KG1 (cell line): ENCODE data around the gene XAB2.
A peak's percentile ranks its signal among the peaks of the same experiment; 100 is the strongest.

ENCODE experiments used
- DNase-seq: peaks from one replicate; lab custom pipeline; 2025; lab: John Stamatoyannopoulos, UW

Gene XAB2

DNA sequence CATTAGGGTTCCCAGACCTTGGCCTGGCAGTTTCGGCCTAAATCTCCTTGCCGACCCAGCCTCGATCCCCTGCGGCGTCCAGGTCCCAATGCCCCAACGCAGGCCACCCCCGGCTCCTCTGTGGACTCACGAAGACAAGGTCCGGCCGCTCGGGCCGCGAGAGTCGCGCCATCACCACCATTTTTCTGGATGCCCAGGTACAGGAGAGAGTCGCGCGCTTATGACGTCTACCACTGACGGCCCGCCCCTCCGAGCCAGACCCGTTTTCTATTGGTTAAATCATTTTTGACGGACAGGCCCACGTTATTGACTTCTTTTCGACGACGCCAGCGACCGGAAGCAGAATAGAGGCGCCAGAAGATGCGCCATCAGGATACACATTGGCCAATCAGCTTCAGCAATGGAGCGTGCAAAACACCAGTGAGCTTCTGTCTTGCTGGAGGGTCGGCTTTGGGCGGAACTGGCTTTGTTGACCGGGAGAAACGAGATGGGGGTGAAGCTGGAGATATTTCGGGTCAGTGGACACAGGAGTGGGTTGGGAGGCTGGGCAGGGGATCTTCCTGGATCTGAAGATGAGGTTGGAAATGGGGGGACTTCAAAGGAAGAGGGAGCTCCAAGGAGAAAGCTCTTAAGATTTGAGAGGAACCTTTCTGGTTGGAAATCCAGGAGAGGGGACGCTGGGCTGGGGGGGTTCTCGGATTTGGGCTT, at the start of gene XAB2, which contains the start of gene PET100:
TSS of gene XAB2 (minus strand) at position 199 of the 708 bp plus-strand sequence. CDS start at position 181, 18 bp downstream.
TSS of gene PET100 (plus strand) at position 447 of the 708 bp plus-strand sequence. CDS start at position 488, 41 bp downstream.
- peak; percentile 97 for DNase-seq

DNA sequence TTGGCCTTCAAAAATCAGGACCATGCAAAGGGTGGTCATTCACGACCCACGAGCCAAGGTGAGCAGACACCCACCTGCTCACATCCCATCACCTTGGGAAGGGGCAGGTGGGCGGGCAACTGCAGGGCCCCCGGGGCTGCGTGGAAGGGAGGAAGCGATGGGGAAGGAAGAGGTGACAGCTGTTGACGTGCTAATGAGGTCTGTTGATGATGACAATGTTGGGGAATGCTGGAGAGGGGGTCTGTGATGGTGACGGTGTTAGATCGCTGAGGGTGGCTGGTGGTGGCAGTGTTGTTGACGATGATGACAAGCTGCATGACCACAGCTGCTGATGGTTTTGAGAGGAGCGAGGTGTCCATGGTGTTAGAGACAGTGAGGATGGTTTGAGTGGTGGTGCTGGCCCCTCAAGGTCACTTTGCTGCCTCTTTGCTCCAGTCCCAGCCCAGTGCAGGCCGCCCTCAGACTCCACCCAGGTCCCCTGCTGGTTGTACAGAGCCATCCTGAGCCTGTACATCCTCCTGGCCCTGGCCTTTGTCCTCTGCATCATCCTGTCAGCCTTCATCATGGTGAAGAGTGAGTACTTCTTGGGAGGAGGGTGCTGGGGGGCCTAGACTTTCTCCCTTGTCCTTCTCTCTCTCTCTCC, 48.4 kb upstream of the XAB2 start:
- no peak for DNase-seq

DNA sequence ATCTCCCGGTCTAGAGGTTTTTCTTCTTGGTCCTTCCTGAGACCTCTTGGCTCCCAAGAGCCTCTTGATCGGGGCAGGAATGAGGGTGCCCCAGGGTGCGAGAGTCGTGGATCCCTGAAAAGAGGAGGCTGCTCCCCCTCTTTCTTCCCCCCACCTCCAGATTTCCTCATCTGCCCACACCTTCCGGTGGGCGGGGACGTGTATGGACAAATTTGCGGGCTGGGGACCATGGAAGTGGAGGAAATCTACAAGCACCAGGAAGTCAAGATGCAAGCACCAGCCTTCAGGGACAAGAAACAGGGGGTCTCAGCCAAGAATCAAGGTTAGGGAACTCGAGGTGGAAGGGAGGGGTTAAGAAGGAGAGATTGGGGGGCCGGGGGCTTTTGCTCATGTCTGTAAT, 47.5 kb upstream of the XAB2 start, which contains the start of gene MCEMP1:
TSS of gene MCEMP1 (plus strand) at position 237 of the 400 bp plus-strand sequence. CDS start at position 268, 31 bp downstream.
- no peak for DNase-seq

DNA sequence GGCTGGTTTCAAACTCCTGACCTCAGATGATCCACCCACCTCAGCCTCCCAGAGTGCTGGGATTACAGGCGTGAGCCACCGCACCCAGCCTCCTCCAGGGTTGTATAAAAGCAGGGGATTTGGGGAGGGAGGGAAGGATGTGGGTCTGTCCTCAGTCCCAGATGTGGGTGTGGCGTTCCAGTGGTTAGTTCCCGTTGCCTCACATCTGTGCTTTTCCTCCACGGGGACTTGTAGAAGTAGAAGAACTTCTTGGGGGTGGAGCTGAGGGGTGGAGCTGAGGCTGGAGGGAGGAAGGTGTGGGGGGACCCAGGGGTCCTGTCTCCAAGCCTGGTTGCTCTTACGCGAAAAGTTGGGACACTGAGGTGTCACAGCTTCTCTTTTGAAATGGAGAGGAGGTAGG, 47.0 kb upstream of the XAB2 start:
- no peak for DNase-seq

DNA sequence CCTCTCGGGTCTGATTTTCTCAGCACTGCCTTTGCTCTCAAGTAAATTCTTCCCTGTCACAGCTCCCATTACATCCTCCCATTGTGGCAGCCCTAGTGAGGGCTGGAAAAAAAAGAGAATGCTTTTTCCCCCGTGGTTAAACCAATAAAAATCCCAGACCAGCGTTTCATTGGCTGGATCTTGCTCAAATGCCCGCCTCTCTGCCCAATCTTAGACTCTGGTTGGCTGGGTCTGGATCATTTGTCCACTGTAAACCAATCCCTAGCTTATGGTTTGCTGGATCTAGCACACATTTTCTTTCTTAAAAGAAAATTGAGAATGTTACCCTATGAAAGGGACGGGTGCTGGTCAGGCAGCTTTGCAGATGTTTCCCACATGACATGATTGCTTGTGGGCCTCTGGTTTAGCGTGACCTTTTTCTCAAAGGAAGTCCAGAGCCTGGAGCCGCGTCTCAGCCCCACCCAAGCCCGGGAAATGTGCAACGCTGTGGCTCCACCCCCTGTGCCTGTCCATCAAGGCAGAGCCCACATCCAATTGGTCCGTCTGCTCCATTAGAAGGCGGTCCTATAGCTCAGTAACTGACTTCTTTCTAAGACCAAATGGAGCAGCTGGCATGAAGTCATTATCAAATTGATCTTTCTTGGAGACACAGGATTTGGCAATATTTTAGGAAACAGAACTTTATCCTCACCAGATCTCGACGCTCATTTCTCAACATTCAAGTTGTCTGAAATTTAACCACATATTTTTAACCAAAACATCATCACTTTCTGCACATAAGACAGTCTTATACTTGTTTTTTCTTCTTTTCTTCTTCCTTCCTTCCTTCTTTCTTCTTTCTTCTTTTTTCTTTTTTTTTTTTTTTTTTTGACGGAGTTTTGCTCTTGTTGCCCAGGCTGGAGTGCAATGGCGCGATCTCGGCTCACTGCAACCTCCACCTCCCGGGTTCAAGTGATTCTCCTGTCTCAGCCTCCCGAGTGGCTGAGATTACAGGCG, 45.0 kb upstream of the XAB2 start:
- peak; percentile 24 for DNase-seq

DNA sequence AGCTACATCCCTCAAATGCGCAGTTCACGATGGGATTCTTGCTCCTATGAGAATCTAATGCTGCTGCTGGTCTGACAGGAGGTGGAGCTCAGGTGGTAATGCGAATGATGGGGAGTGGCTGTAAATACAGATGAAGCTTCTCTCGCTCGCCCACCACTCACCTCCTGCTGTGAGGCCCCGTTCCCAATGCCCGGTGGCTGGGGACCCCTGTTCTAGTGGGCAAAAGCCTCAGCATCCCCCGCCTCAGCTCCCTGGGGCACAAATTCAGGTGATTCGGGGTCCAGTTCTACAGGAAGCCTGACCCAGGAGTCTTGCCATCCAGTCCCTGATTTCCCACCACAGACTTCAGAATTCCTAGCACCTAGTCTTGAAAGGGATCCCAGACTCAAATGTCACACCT, 43.2 kb upstream of the XAB2 start:
- no peak for DNase-seq

DNA sequence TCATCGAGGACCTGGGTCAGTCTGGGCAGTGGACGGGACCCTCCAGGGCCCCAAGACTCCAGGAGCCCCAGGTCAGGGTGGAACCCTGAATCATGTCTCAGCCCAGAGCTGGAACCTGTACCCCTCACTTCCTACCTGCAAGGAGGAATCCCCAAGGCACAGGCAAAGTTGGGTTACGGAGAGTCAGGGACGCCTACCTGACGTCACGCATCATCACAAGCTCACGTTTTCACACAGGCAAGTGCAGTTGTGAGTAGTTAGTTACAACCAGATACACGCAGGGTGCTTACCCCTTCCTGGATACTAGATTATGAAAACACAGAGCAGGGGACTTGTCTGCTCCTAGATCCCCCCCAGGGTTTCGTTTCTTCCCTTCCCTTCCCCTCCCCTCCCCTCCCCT, 41.4 kb upstream of the XAB2 start:
- DNase-seq, result no peak

DNA sequence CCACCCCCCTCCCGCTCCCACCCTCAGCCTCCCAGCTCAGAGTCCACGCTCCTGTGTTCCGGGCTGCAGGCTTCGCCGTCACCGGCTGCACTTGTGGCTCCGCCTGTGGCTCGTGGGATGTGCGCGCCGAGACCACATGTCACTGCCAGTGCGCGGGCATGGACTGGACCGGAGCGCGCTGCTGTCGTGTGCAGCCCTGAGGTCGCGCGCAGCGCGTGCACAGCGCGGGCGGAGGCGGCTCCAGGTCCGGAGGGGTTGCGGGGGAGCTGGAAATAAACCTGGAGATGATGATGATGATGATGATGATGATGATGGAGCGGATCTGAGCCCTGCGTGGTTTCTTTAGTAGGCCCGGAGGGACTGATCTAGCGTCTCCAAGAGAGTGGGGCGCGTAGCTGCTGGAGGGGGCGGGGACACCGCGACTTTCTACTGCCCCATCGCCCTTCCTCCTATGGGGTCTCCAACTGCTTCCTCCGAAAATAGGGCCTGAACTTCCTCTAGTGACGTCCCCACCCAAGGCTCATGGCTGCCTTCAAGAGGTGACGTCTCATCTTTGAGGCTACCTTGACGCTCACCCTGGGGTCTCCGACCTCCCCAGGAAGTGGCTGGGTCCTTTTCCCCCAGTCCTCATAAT, 40.9 kb upstream of the XAB2 start:
- DNase-seq, result no peak

DNA sequence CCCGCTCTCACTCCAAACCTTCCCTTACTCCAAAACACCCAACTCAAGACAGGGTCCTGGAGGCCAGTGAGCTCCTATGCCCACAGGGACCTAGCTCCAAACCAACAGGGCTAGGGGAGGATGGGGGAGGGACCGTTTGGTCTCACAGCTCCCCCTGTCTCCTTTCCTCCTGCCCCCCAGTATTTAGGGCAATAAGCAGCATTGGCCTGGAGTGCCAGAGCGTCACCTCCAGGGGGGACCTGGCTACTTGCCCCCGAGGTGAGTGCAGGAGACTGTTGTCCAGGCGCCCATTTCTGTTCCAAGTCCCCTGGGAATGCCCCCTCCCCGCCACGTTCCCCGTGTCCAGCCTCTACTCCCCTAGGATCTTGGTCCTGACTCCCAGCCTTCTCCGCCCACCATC, 40.3 kb upstream of the XAB2 start:
- no peak for DNase-seq

DNA sequence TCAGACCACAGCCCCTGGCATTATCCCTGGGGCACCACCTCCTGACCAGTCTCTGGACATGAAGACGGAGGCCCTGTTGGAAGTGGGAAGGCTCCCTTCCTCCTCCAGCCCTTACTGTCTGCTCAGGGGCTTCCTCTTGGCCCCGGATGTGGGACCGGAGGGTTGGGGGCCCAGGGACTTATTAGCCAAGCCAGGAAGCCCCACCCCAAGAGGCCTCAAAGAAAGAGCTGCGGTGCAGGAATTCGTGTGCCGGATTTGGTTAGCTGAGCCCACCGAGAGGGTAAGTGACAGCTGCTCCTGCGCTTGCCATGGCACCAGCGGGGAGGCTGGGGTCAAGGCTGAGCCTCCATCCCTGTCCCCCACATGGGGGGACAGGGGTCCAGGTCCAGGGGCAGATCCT, 39.5 kb upstream of the XAB2 start, which contains the start of gene RETN:
TSS of gene RETN (plus strand) at position 208 of the 400 bp plus-strand sequence. CDS start 278 bp downstream, outside the sequence.
- no peak for DNase-seq

DNA sequence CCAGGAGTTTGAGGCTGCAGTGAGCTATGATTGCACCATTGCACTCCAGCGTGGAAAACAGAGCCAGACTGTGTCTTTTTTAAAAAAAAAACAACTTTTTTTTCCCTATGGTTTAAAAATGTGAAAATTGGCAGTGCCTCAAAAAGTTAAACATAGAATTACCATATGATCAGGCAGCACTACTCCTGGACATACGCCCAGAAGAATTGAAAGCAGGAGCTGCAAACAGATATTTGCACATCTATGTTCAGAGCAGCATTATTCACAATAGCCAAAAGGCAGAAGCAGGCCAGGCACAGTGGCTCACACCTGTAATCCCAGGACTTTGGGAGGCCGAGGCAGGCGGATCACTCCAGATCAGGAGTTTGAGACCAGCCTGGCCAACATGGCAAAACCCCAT, 35.7 kb upstream of the XAB2 start:
- DNase-seq, result no peak

DNA sequence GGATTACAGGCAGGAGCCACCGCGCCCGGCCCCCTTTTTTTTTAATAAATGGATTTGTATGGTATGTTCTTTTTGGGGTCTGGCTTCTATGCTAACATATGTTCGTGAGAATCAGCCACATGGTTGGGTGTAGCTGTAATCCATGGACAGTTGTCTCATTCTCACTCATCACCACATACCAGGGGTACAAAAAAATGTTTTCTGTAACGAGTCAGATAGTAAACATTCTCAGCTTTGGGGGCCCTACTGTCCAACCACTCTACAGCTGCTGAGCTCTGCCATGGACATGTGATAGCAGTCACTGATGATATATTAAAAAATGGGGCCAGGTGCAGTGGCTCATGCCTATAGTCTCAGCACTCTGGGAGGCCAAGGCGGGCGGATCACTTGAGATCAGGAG, 34.4 kb upstream of the XAB2 start:
- no peak for DNase-seq

DNA sequence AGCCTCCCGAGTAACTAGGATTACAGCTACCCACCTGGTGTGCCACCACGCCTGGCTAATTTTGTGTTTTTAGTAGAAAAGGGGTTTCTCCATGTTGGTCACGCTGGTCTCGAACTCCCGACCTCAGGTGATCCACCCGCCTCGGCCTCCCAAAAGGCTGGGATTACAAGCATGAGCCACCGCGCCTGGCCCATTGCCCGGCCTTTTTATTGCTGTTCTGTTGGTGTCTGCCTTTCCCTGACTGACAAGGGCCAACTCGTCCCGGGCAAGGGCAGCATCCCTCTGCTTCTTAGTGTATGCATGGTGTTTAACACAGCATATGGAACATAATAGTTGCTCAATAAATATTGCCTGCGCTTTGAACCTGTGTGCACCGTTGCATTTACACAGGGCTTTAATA, 33.3 kb upstream of the XAB2 start:
- no peak for DNase-seq

DNA sequence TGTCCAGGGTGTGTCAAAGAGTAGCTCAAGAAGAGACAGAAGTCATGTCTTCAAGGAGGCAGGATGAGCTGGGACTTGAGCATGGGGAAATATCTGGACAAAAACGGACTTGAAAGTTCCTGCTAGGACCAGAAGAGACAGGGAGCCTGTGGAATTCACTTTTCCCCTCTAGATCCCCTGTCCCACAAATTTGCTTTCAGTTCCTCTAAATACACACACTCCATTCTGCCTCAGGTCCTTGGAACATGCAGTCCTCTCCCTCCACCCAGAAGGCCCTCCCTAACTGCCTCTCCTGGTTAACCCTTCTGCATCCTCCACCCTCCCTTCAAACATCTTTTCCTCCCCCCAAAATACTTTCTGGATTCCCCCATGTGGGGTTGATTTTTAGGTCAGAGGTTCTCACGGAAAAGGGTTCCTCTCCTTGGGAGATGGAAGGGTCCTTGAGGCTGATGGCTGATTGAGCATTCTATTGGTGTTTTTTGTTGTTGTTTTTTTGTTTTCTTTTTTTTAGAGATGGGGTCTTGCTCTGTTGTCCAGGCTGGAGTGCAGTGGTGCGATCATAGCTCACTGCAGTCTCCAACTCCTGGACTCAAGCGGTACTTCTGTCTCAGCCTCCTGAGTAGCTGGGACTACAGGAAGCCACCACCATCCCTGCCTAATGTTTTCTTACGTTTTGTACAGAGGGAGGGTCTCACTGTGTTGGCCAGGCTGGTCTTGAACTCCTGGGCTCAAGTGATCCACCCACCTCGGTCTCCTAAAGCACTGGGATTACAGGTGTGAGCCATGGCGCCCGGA, 32.6 kb upstream of the XAB2 start:
- no peak for DNase-seq

DNA sequence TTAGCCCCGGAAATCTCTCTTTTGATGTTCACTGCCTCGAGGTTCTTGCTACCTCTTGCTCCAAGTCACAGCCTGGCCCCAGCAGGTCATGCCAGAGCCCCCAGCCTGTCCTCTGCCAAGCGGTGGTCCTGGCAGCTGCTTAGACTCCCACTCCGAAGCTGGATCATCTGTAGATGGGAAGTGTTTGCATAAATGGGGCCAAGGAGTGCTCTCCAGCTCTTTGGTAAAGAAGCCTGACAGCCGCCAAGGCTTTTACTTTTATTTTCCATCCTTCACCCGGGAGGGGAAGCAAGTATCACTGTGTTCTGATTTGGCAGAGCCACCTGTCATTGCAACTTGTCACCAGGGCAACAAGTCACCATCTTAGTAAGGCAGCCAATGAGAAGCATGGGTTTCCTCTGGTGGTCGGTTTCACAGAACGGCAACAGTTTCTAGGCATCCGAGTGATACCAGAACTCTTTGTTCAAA, 28.9 kb upstream of the XAB2 start:
- DNase-seq, result no peak

DNA sequence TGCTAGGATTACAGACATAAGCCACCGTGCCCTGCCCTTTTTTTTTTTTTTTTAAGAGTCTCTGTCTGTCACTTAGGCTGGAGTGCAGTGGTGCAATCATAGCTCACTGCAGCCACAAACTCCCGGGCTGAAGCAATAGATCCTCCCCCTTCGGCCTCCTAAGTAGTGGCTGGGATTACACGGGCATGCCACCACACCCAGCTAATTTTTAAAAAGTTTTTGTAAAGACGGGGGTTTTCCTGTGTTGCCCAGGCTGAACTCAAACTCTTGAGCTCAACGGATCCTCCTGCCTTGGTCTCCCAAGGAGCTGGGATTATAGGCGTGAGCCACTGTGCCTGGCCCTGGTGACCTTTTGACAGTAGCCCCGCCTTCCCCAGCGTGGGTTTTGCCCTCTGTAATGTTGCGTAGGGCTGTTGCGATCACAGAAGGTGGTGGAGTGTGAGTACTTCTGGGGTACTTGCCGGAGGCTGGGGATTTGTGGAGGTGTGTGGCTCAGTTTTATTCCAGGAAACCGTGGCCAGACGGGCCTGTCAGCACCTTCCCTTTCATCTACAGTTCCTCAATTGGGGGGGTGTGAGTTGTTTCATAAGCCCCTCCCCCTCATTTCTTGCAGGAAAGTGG, 27.9 kb upstream of the XAB2 start:
- peak; percentile 26 for DNase-seq

DNA sequence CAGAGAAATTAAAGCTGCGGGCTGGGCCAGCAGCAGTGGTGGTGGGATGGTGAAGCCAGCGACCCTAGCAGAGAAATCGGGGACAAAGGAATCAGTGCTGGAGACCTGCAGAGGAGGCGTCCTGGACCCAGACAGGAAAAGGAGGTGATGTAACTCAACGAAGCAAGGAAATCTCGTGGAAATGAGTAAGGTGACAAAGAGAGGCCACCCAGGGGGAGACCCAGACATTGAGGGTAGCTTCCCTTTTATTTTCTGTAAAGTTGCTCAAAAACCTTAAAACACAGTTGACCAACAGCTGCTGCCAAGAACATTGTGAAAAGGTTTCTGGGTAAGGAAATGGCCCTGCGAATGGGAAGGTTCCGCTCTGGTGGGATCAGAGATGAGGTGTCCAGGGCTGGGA, 26.2 kb upstream of the XAB2 start:
- peak; percentile 16 for DNase-seq

DNA sequence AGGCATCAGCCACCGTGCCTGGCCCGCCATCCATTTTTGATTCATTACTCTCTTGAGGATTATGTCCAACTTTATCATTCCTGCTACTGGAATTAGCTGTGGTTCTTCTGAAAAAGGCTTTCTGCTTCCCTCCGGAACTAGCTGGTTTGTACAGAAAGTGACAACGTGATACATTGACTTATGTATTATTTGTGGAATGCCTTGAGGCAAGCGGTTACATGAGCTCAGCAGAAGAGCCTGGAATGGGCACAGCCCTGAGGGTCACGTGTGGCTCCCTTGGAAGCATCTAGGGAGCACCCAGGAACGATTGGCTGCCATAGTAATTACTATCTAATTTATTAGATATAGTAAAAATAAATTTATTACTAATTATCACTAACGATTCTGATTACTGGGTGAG, 25.1 kb upstream of the XAB2 start:
- DNase-seq, result no peak

DNA sequence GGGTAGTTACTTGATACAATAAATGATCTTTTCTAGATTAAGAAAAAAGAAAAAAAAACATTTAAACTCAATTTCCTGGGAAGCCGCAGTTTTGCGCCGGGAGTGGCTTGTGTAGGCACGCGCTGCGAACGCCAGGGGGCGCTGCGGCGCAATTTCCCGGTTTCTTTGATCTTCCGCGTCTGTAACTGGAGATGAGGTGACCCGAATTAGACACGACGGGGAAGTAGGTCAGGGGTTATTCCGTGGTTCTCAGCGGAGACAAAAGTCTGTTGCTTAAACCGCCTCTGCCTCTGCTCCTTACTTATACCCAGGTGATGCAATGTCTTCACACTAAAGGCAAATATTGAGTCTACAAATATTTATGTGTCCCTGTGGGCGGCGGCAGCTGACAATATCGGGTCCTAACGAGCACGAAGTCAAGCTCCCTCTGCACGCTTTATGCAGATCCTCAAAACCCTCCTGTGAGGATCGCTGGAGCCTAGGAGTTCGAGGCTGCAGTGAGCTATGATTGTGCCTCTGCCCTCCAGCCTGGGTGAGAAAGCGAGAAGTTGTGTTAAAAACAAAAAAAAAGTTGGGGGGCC, 22.8 kb upstream of the XAB2 start:
- peak; percentile 81 for DNase-seq

DNA sequence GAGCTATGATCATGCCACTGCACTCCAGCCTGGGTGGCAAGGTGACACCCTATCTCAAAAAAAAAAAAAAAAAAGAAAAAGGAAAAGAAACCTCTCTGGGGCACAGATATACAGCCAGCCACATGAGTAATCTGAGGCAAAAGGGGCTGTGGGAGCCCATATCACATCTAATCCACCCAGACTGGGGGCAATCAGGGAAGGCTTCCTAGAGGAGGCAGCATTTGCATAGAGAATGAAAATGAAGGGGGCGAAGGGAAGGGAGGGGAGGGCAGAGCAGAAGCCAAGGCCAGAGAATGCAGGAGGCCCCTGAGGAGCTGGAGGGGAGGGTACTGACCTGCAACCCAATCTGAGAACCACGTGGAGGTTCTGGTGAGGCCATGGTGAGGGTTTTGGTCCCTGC, 20.8 kb upstream of the XAB2 start:
- no peak for DNase-seq
